ENCODE data around the gene IGFN1.
"Not testable (repeated sequence)": the region's sequence is repeated elsewhere in the genome, so short reads cannot be mapped to it uniquely, and the experiment has no call there.

Gene IGFN1

GRCh38 chr1:201219481-201220387 lies 29.1 kb downstream of the IGFN1 start:
- DNase-seq: no peak

- no peak for DNase-seq
Observed at GRCh38 chr1:201220388-201220715, 29.7 kb downstream of the IGFN1 start.

GRCh38 chr1:201221201-201221846 lies 30.7 kb downstream of the IGFN1 start:
- DNase-seq: no peak

- no peak for DNase-seq
Observed at GRCh38 chr1:201222125-201222524, 31.5 kb downstream of the IGFN1 start.

GRCh38 chr1:201223852-201224665 lies 33.4 kb downstream of the IGFN1 start:
- DNase-seq: no peak

GRCh38 chr1:201224666-201225370 lies 34.2 kb downstream of the IGFN1 start:
- DNase-seq: no peak

GRCh38 chr1:201226178-201226514 lies 35.5 kb downstream of the IGFN1 start:
- DNase-seq: no peak

- DNase-seq: no peak
Observed at GRCh38 chr1:201226859-201227488, 36.4 kb downstream of the IGFN1 start.

GRCh38 chr1:201228011-201228983 lies 37.7 kb downstream of the IGFN1 start:
- no peak for DNase-seq

GRCh38 chr1:201229095-201229494 lies 38.5 kb downstream of the IGFN1 start:
- no peak for DNase-seq

- no peak for DNase-seq
Observed at GRCh38 chr1:201229771-201230635, 39.4 kb downstream of the IGFN1 start.

GRCh38 chr1:201230676-201231075 lies 40.1 kb downstream of the IGFN1 start:
- no peak for DNase-seq

- not testable (repeated sequence) for DNase-seq
Observed at GRCh38 chr1:201239646-201240045, 49.0 kb downstream of the IGFN1 start.

GRCh38 chr1:201240171-201240570 lies 49.5 kb downstream of the IGFN1 start:
- no peak for DNase-seq

GRCh38 chr1:201241736-201242135 lies 51.1 kb downstream of the IGFN1 start:
- no peak for DNase-seq

GRCh38 chr1:201245082-201245481 lies 54.5 kb downstream of the IGFN1 start:
- DNase-seq: no peak

- no peak for DNase-seq
Observed at GRCh38 chr1:201248721-201249559, 58.3 kb downstream of the IGFN1 start.

GRCh38 chr1:201250326-201251011 lies 59.8 kb downstream of the IGFN1 start:
- no peak for DNase-seq

GRCh38 chr1:201251411-201251810 lies 60.8 kb downstream of the IGFN1 start:
- no peak for DNase-seq
